OCI-LY1 (cell line): ENCODE data around the gene CSH1.
A peak's percentile ranks its signal among the peaks of the same experiment; 100 is the strongest.

Experiments
- H2AFZ ChIP-seq: fragments of 200-600 bp; sonication (generic), shearing (Covaris generic); 2 replicates; pipeline ENCODE4 v1.6.0; 2014; ENCODE audit warnings: antibody characterized with exemption, mild to moderate bottlenecking, low read length
- H3F3A ChIP-seq: fragments of 200-600 bp; sonication (generic), shearing (Covaris generic); 2 replicates; pipeline ENCODE4 v1.6.0; 2014; ENCODE audit warnings: mild to moderate bottlenecking, antibody characterized with exemption, low read length, moderate library complexity; ENCODE audit not compliant: insufficient read depth
- H3K27ac ChIP-seq: fragments of 200-600 bp; sonication (generic); 2 replicates; pipeline ENCODE4 v1.5.1; 2014; ENCODE audit warnings: low read length, mixed run types, mild to moderate bottlenecking, low read depth; ENCODE audit not compliant: poor library complexity, severe bottlenecking
- H3K27me3 ChIP-seq: fragments of 200-600 bp; sonication (generic); 2 replicates; pipeline ENCODE4 v1.6.0; 2014; ENCODE audit warnings: antibody characterized with exemption, mild to moderate bottlenecking, low read length, moderate library complexity; ENCODE audit not compliant: insufficient read depth
- H3K36me3 ChIP-seq: fragments of 200-600 bp; sonication (generic); 2 replicates; pipeline ENCODE4 v1.6.1; 2014; ENCODE audit warnings: mild to moderate bottlenecking, antibody characterized with exemption, low read length, moderate library complexity, mixed read lengths; ENCODE audit not compliant: insufficient read depth
- H3K4me1 ChIP-seq: fragments of 200-600 bp; sonication (generic); 2 replicates; pipeline ENCODE4 v1.5.1; 2014; ENCODE audit warnings: mild to moderate bottlenecking, low read length, moderate library complexity; ENCODE audit not compliant: insufficient read depth, severe bottlenecking
- H3K4me2 ChIP-seq: fragments of 200-600 bp; sonication (generic), shearing (Covaris generic); 2 replicates; pipeline ENCODE4 v1.6.1; 2014; ENCODE audit warnings: low read length
- H3K4me3 ChIP-seq: fragments of 200-600 bp; sonication (generic); 2 replicates; pipeline ENCODE4 v1.5.1; 2014; ENCODE audit warnings: low read length, low read depth, mild to moderate bottlenecking, mixed read lengths; ENCODE audit not compliant: poor library complexity, severe bottlenecking
- H3K79me2 ChIP-seq: fragments of 200-600 bp; shearing (Covaris generic); 2 replicates; pipeline ENCODE4 v1.6.1; 2016; ENCODE audit warnings: mixed run types, low read length, mixed read lengths; ENCODE audit not compliant: insufficient read depth
- H3K9ac ChIP-seq: fragments of 200-600 bp; sonication (generic), shearing (Covaris generic); 2 replicates; pipeline ENCODE4 v1.6.1; 2014; ENCODE audit warnings: mild to moderate bottlenecking, low read length, mixed read lengths
- H3K9me2 ChIP-seq: fragments of 200-600 bp; sonication (generic), shearing (Covaris generic); 2 replicates; pipeline ENCODE4 v1.6.1; 2014; ENCODE audit warnings: low read depth, mild to moderate bottlenecking, low read length, mixed read lengths
- H3K9me3 ChIP-seq: fragments of 200-600 bp; shearing (Covaris generic); 2 replicates; pipeline ENCODE4 v1.6.1; 2014; ENCODE audit warnings: low read length, mixed read lengths
- H4K20me1 ChIP-seq: fragments of 200-600 bp; sonication (generic), shearing (Covaris generic); 2 replicates; pipeline ENCODE4 v1.6.0; 2016; ENCODE audit warnings: mild to moderate bottlenecking, low read length; ENCODE audit not compliant: insufficient read depth
- EZH2 ChIP-seq: fragments of 200-600 bp; sonication (generic), shearing (Covaris generic); IDR thresholded peaks from 2 replicates; pipeline ENCODE4 v1.8.0; 2017; ENCODE audit warnings: borderline replicate concordance, mixed run types, mild to moderate bottlenecking, antibody characterized with exemption, low read length, moderate library complexity, mixed read lengths
- TF ChIP-seq, protein P1 (sequence below): fragments of 200-600 bp; sonication (generic), shearing (Covaris generic); IDR thresholded peaks from 2 replicates; pipeline ENCODE4 v1.5.1; 2017; ENCODE audit warnings: mild to moderate bottlenecking, antibody characterized with exemption, low read length, moderate library complexity, mixed read lengths

Gene CSH1

GRCh38 chr17:63850401-63850800, 46.0 kb downstream of the CSH1 start:
- H3K36me3 ChIP-seq, result no peaks in the 10 kb centered on the region; the same call in 1 of the 2 replicates
- no peaks in the 10 kb centered on the region for H4K20me1 ChIP-seq
- no peaks in the 10 kb centered on the region for H3K9me3 ChIP-seq
- H3K4me1 ChIP-seq, result peaks cover 6% of the 10 kb centered on the region
- H3F3A ChIP-seq, result no peaks in the 10 kb centered on the region
- H3K4me3 ChIP-seq, result no peak overlapping the region
- H3K27ac ChIP-seq, result no peak overlapping the region
- no peak overlapping the region for H3K4me2 ChIP-seq
- 0 out of 2 replicates have a peak, but pooled peaks cover 7% of the 10 kb centered on the region for H3K27me3 ChIP-seq
- no peak overlapping the region for H3K9ac ChIP-seq
- TF ChIP-seq EZH2, result no peak
- TF ChIP-seq, protein P1, sequence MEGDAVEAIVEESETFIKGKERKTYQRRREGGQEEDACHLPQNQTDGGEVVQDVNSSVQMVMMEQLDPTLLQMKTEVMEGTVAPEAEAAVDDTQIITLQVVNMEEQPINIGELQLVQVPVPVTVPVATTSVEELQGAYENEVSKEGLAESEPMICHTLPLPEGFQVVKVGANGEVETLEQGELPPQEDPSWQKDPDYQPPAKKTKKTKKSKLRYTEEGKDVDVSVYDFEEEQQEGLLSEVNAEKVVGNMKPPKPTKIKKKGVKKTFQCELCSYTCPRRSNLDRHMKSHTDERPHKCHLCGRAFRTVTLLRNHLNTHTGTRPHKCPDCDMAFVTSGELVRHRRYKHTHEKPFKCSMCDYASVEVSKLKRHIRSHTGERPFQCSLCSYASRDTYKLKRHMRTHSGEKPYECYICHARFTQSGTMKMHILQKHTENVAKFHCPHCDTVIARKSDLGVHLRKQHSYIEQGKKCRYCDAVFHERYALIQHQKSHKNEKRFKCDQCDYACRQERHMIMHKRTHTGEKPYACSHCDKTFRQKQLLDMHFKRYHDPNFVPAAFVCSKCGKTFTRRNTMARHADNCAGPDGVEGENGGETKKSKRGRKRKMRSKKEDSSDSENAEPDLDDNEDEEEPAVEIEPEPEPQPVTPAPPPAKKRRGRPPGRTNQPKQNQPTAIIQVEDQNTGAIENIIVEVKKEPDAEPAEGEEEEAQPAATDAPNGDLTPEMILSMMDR, result no peak
- no peak overlapping the region for H2AFZ ChIP-seq
- no peaks in the 10 kb centered on the region for H3K79me2 ChIP-seq
- H3K9me2 ChIP-seq, result no peaks in the 10 kb centered on the region

- Histone ChIP-seq H3K4me3 (peak overlapping the region; percentile 32), H3K27ac (no peak overlapping the region), H3K27me3 (0 out of 2 replicates have a peak, but pooled peaks cover 7% of the 10 kb centered on the region), H3F3A (0 out of 2 replicates have a peak, but pooled peaks cover under 1% of the 10 kb centered on the region), H3K36me3 (no peaks in the 10 kb centered on the region; the same call in 1 of the 2 replicates), H3K79me2 (no peaks in the 10 kb centered on the region), H3K9me3 (no peaks in the 10 kb centered on the region), H3K9ac (no peak overlapping the region), H3K4me1 (peaks cover 9% of the 10 kb centered on the region), H2AFZ (peak overlapping the region; percentile 81), H4K20me1 (no peaks in the 10 kb centered on the region), H3K4me2 (peak overlapping the region; percentile 61), H3K9me2 (no peaks in the 10 kb centered on the region)
- TF ChIP-seq EZH2, result no peak
- TF ChIP-seq, protein P1, result peak; percentile 60
These were observed 47.3 kb downstream of the CSH1 start for GRCh38 chr17:63848834-63849689.

- TF ChIP-seq, protein P1, result no peak
- TF ChIP-seq EZH2, result no peak
- H3K4me3 ChIP-seq, result no peak overlapping the region
- no peaks in the 10 kb centered on the region for H3K9me2 ChIP-seq
- H2AFZ ChIP-seq, result no peak overlapping the region
- no peaks in the 10 kb centered on the region for H4K20me1 ChIP-seq
- H3K4me2 ChIP-seq, result no peak overlapping the region
- 0 out of 2 replicates have a peak, but pooled peaks cover 6% of the 10 kb centered on the region for H3F3A ChIP-seq
- no peak overlapping the region for H3K9ac ChIP-seq
- H3K27me3 ChIP-seq, result 0 out of 2 replicates have a peak, but pooled peaks cover 7% of the 10 kb centered on the region
- no peaks in the 10 kb centered on the region; the same call in 1 of the 2 replicates for H3K36me3 ChIP-seq
- no peaks in the 10 kb centered on the region for H3K9me3 ChIP-seq
- H3K27ac ChIP-seq, result no peak overlapping the region
- H3K79me2 ChIP-seq, result no peaks in the 10 kb centered on the region
- H3K4me1 ChIP-seq, result peaks cover 17% of the 10 kb centered on the region
These were observed 48.7 kb downstream of the CSH1 start for GRCh38 chr17:63847525-63848249.
